B cell (primary cell): ENCODE measurements around the gene GLRX. TPM values are rescaled to one million over a fixed set of nuclear protein-coding genes. Genes with fewer than 3 reads are reported as not detected.

Experiments used
- ATAC-seq: fragments of 200-7000 bp; cut with Tn5 transposase; one replicate; pipeline ENCODE4 v1.10.0; 2021; ENCODE audit warnings: low read depth, mild to moderate bottlenecking, moderate number of reproducible peaks, moderate library complexity
- CTCF ChIA-PET: fragments of 350-600 bp; sonication (Branson Sonifier 250); formaldehyde crosslinking; loops from one replicate; lab custom pipeline; 2021; ENCODE audit warnings: antibody characterized with exemption, inconsistent platforms; lab: Charles Lee
- POLR2A ChIA-PET: fragments of 350-600 bp; sonication (Branson Sonifier 250); formaldehyde crosslinking; loops from one replicate; lab custom pipeline; 2021; ENCODE audit warnings: antibody characterized with exemption; lab: Charles Lee
- DNase-seq: peaks from one replicate; pipeline ENCODE4 v3.0.0; 2013
- H2AFZ ChIP-seq: 2 replicates; pipeline ENCODE4 v1.6.1; 2012; ENCODE audit warnings: mild to moderate bottlenecking, low read depth, low read length; ENCODE audit not compliant: insufficient read depth, poor library complexity, severe bottlenecking
- H3K27ac ChIP-seq, 2 donors: 1 replicate in 1 of 2; 2 replicates in 1 of 2; pipeline ENCODE4 v1.5.1; 2012 to 2013; ENCODE audit warnings: low read length in 2 of 2, mild to moderate bottlenecking in 2 of 2, moderate library complexity in 1 of 2
- H3K27me3 ChIP-seq, 4 experiments: fragments of 200-600 bp in 1 of 4; sonication (generic) in 1 of 4; replicated peaks in 1 of 4; 1 replicate in 2 of 4; 2 replicates in 2 of 4; pipeline versions ENCODE4 v1.6.1 to v1.7.0; 2013 to 2016; ENCODE audit warnings: low read length in 3 of 4, mild to moderate bottlenecking in 2 of 4, mixed read lengths in 1 of 4, moderate library complexity in 1 of 4; ENCODE audit not compliant: insufficient read depth in 4 of 4, control insufficient read depth in 3 of 4; ENCODE audit errors: control extremely low read depth in 1 of 4
- H3K36me3 ChIP-seq, 2 experiments: replicated peaks in 1 of 2; 1 replicate in 1 of 2; 2 replicates in 1 of 2; pipeline versions ENCODE4 v1.6.1 to v1.7.1; 2013; ENCODE audit warnings: low read length in 1 of 2; ENCODE audit not compliant: insufficient read depth in 2 of 2, control insufficient read depth in 1 of 2; ENCODE audit errors: control extremely low read depth in 1 of 2, extremely low read depth in 1 of 2
- H3K4me1 ChIP-seq, 2 donors: fragments of 200-600 bp in 1 of 2; sonication (generic) in 1 of 2; 1 replicate in 1 of 2; 2 replicates in 1 of 2; pipeline versions ENCODE4 v1.5.1 to v1.6.1; 2013 to 2017; ENCODE audit warnings: low read length in 2 of 2; ENCODE audit not compliant: control insufficient read depth in 2 of 2, insufficient read depth in 2 of 2
- H3K4me2 ChIP-seq: replicated peaks from 2 replicates; pipeline ENCODE3; 2012; ENCODE audit warnings: mild to moderate bottlenecking, low read depth, low read length; ENCODE audit not compliant: poor library complexity, severe bottlenecking
- H3K4me3 ChIP-seq, 5 experiments: fragments of 200-600 bp in 1 of 5; sonication (generic) in 1 of 5; 1 replicate in 3 of 5; 2 replicates in 2 of 5; pipeline versions ENCODE4 v1.5.1 to v1.7.0; 2011 to 2016; ENCODE audit warnings: low read length in 4 of 5, mild to moderate bottlenecking in 4 of 5, low read depth in 2 of 5, control low read depth in 1 of 5, moderate library complexity in 1 of 5; ENCODE audit not compliant: insufficient read depth in 1 of 5; ENCODE audit errors: control extremely low read depth in 1 of 5, extremely low read depth in 1 of 5
- H3K79me2 ChIP-seq: fragments of 200-600 bp; sonication (generic); one replicate; pipeline ENCODE4 v1.6.0; 2016; ENCODE audit warnings: low read length; ENCODE audit not compliant: control insufficient read depth, insufficient read depth
- H3K9ac ChIP-seq: fragments of 200-600 bp; sonication (generic); 2 replicates; pipeline ENCODE4 v1.6.1; 2017; ENCODE audit warnings: mild to moderate bottlenecking, low read length, moderate library complexity
- H3K9me3 ChIP-seq, 3 donors: one replicate each; pipeline versions ENCODE4 v1.6.1 to v1.7.1; 2013; ENCODE audit warnings: low read length in 2 of 3; ENCODE audit not compliant: control insufficient read depth in 2 of 3, insufficient read depth in 1 of 3; ENCODE audit errors: control extremely low read depth in 1 of 3
- H4K20me1 ChIP-seq: 2 replicates; pipeline ENCODE4 v1.6.0; 2012; ENCODE audit warnings: mild to moderate bottlenecking, low read length; ENCODE audit not compliant: insufficient read depth, control insufficient read depth, poor library complexity, severe bottlenecking
- H3K27ac Mint-ChIP-seq: one replicate; pipeline ENCODE4 v1.8.0; 2021; ENCODE audit warnings: mixed read lengths
- H3K27me3 Mint-ChIP-seq: one replicate; pipeline ENCODE4 v1.8.0; 2021; ENCODE audit warnings: mixed read lengths
- H3K4me1 Mint-ChIP-seq: one replicate; pipeline ENCODE4 v1.8.0; 2021; ENCODE audit warnings: mixed read lengths
- H3K4me3 Mint-ChIP-seq: one replicate; pipeline ENCODE4 v1.8.0; 2021; ENCODE audit warnings: mixed read lengths
- H3K9me3 Mint-ChIP-seq: one replicate; pipeline ENCODE4 v1.8.0; 2022; ENCODE audit warnings: mixed read lengths; ENCODE audit not compliant: insufficient read depth
- EZH2 ChIP-seq: IDR thresholded peaks from 2 replicates; pipeline ENCODE4 v1.6.1; 2012; ENCODE audit warnings: borderline replicate concordance, low read depth, mild to moderate bottlenecking, moderate library complexity, low read length; ENCODE audit not compliant: insufficient read depth, poor library complexity, severe bottlenecking
- WGBS: methylation state at CpG from one replicate; pipeline ENCODE4 v1.1.5; 2013; ENCODE audit warnings: missing lambda C conversion rate; ENCODE audit not compliant: insufficient coverage; 5-methylcytosine and 5-hydroxymethylcytosine counted together
- intact Hi-C: fragments of 100-400 bp; cut with micrococcal nuclease; formaldehyde crosslinking; loops from one replicate; pipeline ENCODE4 v1.10.0; 2022
- polyA plus RNA-seq: library from polyadenylated mRNA; depleted of rRNA; stranded (reverse); fragments of >200 nt; gene quantifications from 2 replicates; pipeline ENCODE4 v1.2.3, GENCODE V29; 2012
- total RNA-seq, 2 donors: library from RNA; stranded (reverse); fragments of 120-200 nt in 1 of 2; gene quantifications; 1 replicate in 1 of 2; 2 replicates in 1 of 2; pipeline versions ENCODE4 v1.2.3 to v1.2.4, GENCODE V29; 2013 to 2022
- TF ChIP-seq, protein P1 (sequence below): fragments of 200-600 bp; IDR thresholded peaks from one replicate; pipeline ENCODE4 v1.8.0; 2022; ENCODE audit warnings: antibody characterized with exemption, mild to moderate bottlenecking

Gene GLRX
- total and polyA plus RNA-seq, 2 donors (not counting 1 experiment from before 2014, with no cell fraction given): 44.6 to 54.8 TPM

GRCh38 chr5:95832664-95833063, 10.1 kb upstream of the GLRX start:
- Histone ChIP-seq H3K4me3 (no peak overlapping the region), H3K27me3 (no peaks in the 10 kb centered on the region), H3K9ac (no peak overlapping the region), H3K36me3 (no peaks in the 10 kb centered on the region), H3K4me2 (no peak overlapping the region), H3K79me2 (no peaks in the 10 kb centered on the region), H3K27ac (no peak overlapping the region), H3K9me3 (no peaks in the 10 kb centered on the region), H2AFZ (no peak overlapping the region), H4K20me1 (no peaks in the 10 kb centered on the region), H3K4me1 (peaks cover 21 to 24% of the 10 kb centered on the region in 2 donors)
- peak overlapping the region; percentile 47 for H3K27ac Mint-ChIP-seq
- POLR2A ChIA-PET: interaction anchor here (1.0 kb wide), 1 partner anchor 10 kb away, joined by 3 read pairs; the partner anchor contains the start of gene GLRX
- H3K27me3 Mint-ChIP-seq: no peaks in the 10 kb centered on the region
- intact Hi-C loops: no loop called here
- no peaks in the 10 kb centered on the region for H3K9me3 Mint-ChIP-seq
- TF ChIP-seq, protein P1, sequence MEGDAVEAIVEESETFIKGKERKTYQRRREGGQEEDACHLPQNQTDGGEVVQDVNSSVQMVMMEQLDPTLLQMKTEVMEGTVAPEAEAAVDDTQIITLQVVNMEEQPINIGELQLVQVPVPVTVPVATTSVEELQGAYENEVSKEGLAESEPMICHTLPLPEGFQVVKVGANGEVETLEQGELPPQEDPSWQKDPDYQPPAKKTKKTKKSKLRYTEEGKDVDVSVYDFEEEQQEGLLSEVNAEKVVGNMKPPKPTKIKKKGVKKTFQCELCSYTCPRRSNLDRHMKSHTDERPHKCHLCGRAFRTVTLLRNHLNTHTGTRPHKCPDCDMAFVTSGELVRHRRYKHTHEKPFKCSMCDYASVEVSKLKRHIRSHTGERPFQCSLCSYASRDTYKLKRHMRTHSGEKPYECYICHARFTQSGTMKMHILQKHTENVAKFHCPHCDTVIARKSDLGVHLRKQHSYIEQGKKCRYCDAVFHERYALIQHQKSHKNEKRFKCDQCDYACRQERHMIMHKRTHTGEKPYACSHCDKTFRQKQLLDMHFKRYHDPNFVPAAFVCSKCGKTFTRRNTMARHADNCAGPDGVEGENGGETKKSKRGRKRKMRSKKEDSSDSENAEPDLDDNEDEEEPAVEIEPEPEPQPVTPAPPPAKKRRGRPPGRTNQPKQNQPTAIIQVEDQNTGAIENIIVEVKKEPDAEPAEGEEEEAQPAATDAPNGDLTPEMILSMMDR: no peak
- TF ChIP-seq EZH2: no peak
- no peak for DNase-seq
- H3K4me1 Mint-ChIP-seq: peaks cover 39% of the 10 kb centered on the region
- H3K4me3 Mint-ChIP-seq: no peak overlapping the region
- CTCF ChIA-PET: interaction anchor here (1.1 to 3.5 kb wide), 7 partner anchors 8 to 51 kb away, joined by 3 to 34 read pairs (median 4); partner anchors contain the start of gene GLRX
- ATAC-seq: no peak

GRCh38 chr5:95830226-95830625, 7.7 kb upstream of the GLRX start:
- Histone ChIP-seq H3K4me1 (peaks cover 7 to 9% of the 10 kb centered on the region in 2 donors), H3K27me3 (no peaks in the 10 kb centered on the region), H3K36me3 (no peaks in the 10 kb centered on the region), H3K9me3 (no peaks in the 10 kb centered on the region), H3K4me3 (no peak overlapping the region), H3K27ac (no peak overlapping the region), H3K9ac (no peak overlapping the region), H3K4me2 (no peak overlapping the region), H2AFZ (no peak overlapping the region), H4K20me1 (no peaks in the 10 kb centered on the region), H3K79me2 (no peaks in the 10 kb centered on the region)
- Mint-ChIP-seq H3K9me3 (no peaks in the 10 kb centered on the region), H3K4me3 (no peak overlapping the region), H3K4me1 (peaks cover 31% of the 10 kb centered on the region), H3K27ac (no peak overlapping the region), H3K27me3 (no peaks in the 10 kb centered on the region)
- DNase-seq (no peak), ATAC-seq (no peak)
- TF ChIP-seq, protein P1: no peak
- intact Hi-C loops: no loop called here
- ChIA-PET POLR2A (no interaction called here), CTCF (interaction anchor here (0.8 to 3.5 kb wide), 2 partner anchors 16 to 48 kb away, joined by 3 to 34 read pairs; no protein-coding TSS in a partner anchor)
- 94% methylated on average over 1 of the region's 2 CpGs for WGBS
